Mucosa of descending colon (tissue), 3 donors: ENCODE measurements around the gene TRIM2. TPM values are rescaled to one million over a fixed set of nuclear protein-coding genes. Genes with fewer than 3 reads are reported as not detected.

Experiments
- ATAC-seq: fragments of 200-7000 bp; cut with Tn5 transposase; one replicate; pipeline ENCODE4 v1.9.1; 2020; ENCODE audit warnings: mild to moderate bottlenecking, moderate library complexity
- DNase-seq, 3 donors: peaks; one replicate each; pipeline ENCODE4 v3.0.0-alpha.2; 2020
- H3K36me3 ChIP-seq: fragments of 200-600 bp; one replicate; pipeline ENCODE4 v1.8.0; 2021; ENCODE audit warnings: low read depth, mild to moderate bottlenecking
- H3K4me1 ChIP-seq: fragments of 200-600 bp; one replicate; pipeline ENCODE4 v1.8.0; 2021; ENCODE audit warnings: low read depth, mild to moderate bottlenecking
- H3K4me3 ChIP-seq: fragments of 200-600 bp; one replicate; pipeline ENCODE4 v1.8.0; 2021; ENCODE audit warnings: mild to moderate bottlenecking
- H3K9me3 ChIP-seq: fragments of 200-600 bp; one replicate; pipeline ENCODE4 v1.8.0; 2021; ENCODE audit warnings: mild to moderate bottlenecking
- CTCF ChIP-seq: fragments of 200-600 bp; IDR thresholded peaks from one replicate; pipeline ENCODE4 v1.8.0; 2022; ENCODE audit warnings: antibody characterized with exemption, mild to moderate bottlenecking
- intact Hi-C, 2 donors: fragments of 100-400 bp; cut with DNase I in 1 of 2; cut with micrococcal nuclease in 1 of 2; formaldehyde crosslinking; loops; one replicate each; pipeline versions ENCODE4 v1.11.0 to v1.11.1; 2022; cut with DNase I, micrococcal nuclease
- total RNA-seq, 3 donors: library from RNA; stranded (reverse); fragmentation: NEBNext Ultra II Directional in 2 of 3; extraction: Animal tissue kit (Norgen Biotek cat#: 25700) in 2 of 3; gene quantifications; one replicate each; pipeline versions ENCODE4 v1.2.1 to v1.2.4, GENCODE V29; 2021 to 2023
- donor health status: DM: no; HTN: no; CAD: no; lungs with moderate emphysema.
- donor health status: DM: no; HTN: no; CAD: no.
- donor health status: DM: no; HTN: yes; CAD: no.

TRIM2 gene
- total RNA-seq, 3 donors from 2014 or later: 96.4 to 167 (median 154) TPM

- intact Hi-C loops: no loop called here
- no peaks in the 10 kb centered on the region for H3K4me1 ChIP-seq
- H3K4me3 ChIP-seq: no peak overlapping the region
- no peaks in the 10 kb centered on the region for H3K36me3 ChIP-seq
- ATAC-seq: peak; percentile 15
- DNase-seq: no peak
- H3K9me3 ChIP-seq: no peaks in the 10 kb centered on the region
- TF ChIP-seq CTCF: no peak
Observed at GRCh38 chr4:153275380-153276276, 71.4 kb downstream of the TRIM2 start.

- Histone ChIP-seq H3K4me1 (no peaks in the 10 kb centered on the region), H3K36me3 (no peaks in the 10 kb centered on the region), H3K9me3 (no peaks in the 10 kb centered on the region), H3K4me3 (no peak overlapping the region)
- intact Hi-C loops: no loop called here
- TF ChIP-seq CTCF: no peak
- ATAC-seq (no peak), DNase-seq (no peak)
Observed at GRCh38 chr4:153276971-153277370, 72.7 kb downstream of the TRIM2 start.

GRCh38 chr4:153281476-153281875 lies 77.2 kb downstream of the TRIM2 start:
- intact Hi-C loops: no loop called here
- TF ChIP-seq CTCF: no peak
- DNase-seq (no peak), ATAC-seq (no peak)
- H3K36me3 ChIP-seq: no peaks in the 10 kb centered on the region
- no peaks in the 10 kb centered on the region for H3K4me1 ChIP-seq
- H3K9me3 ChIP-seq: no peaks in the 10 kb centered on the region
- H3K4me3 ChIP-seq: no peak overlapping the region

GRCh38 chr4:153282023-153282422 lies 77.8 kb downstream of the TRIM2 start:
- DNase-seq: no peak
- H3K4me3 ChIP-seq: no peak overlapping the region
- H3K4me1 ChIP-seq: no peaks in the 10 kb centered on the region
- H3K36me3 ChIP-seq: no peaks in the 10 kb centered on the region
- intact Hi-C loops: no loop called here
- TF ChIP-seq CTCF: no peak
- ATAC-seq: no peak
- H3K9me3 ChIP-seq: no peaks in the 10 kb centered on the region

- Histone ChIP-seq H3K4me3 (no peak overlapping the region), H3K9me3 (no peaks in the 10 kb centered on the region), H3K36me3 (no peaks in the 10 kb centered on the region), H3K4me1 (no peaks in the 10 kb centered on the region)
- DNase-seq: no peak
- intact Hi-C loops: no loop called here
- no peak for ATAC-seq
- TF ChIP-seq CTCF: no peak
Observed at GRCh38 chr4:153283260-153283659, 79.0 kb downstream of the TRIM2 start.
